Right cardiac atrium (tissue), 5 donors: ENCODE results near the gene CSAD. TPM values are rescaled to one million over a fixed set of nuclear protein-coding genes. Genes with fewer than 3 reads are reported as not detected.

Experiments used
- ATAC-seq, 2 donors: fragments of 200-7000 bp; cut with Tn5 transposase; one replicate each; pipeline versions ENCODE4 v1.8.0 to v1.9.1; 2020; ENCODE audit warnings: moderate library complexity in 2 of 2, mild to moderate bottlenecking in 1 of 2
- DNase-seq, 3 donors: peaks; one replicate each; pipeline ENCODE4 v3.0.0-alpha.2; 2020
- H3K27ac ChIP-seq: one replicate; pipeline ENCODE4 v1.5.1; 2013; ENCODE audit warnings: mild to moderate bottlenecking, low read length, control low read depth, moderate library complexity
- H3K27me3 ChIP-seq: one replicate; pipeline ENCODE4 v1.6.1; 2013; ENCODE audit not compliant: control insufficient read depth, insufficient read depth
- H3K4me1 ChIP-seq: one replicate; pipeline ENCODE4 v1.6.1; 2013; ENCODE audit warnings: low read length; ENCODE audit not compliant: control insufficient read depth, insufficient read depth
- H3K4me3 ChIP-seq: one replicate; pipeline ENCODE4 v1.5.1; 2013; ENCODE audit warnings: low read length, control low read depth
- H3K9me3 ChIP-seq: one replicate; pipeline ENCODE4 v1.6.1; 2013; ENCODE audit warnings: low read length; ENCODE audit not compliant: control insufficient read depth
- WGBS: extraction: QIAGEN DNeasy Blood & Tissue Kit; methylation state at CpG from one replicate; pipeline ENCODE4 v1.1.7; 2013; 5-methylcytosine and 5-hydroxymethylcytosine counted together
- intact Hi-C, 4 donors: fragments of 100-400 bp; cut with DNase I; formaldehyde crosslinking; loops; one replicate each; pipeline versions ENCODE4 v1.11.0 to v1.14.0; 2022 to 2023
- polyA plus RNA-seq: library from polyadenylated mRNA; stranded (reverse); fragments of 200-250 nt; gene quantifications from one replicate; pipeline ENCODE4 v1.2.3, GENCODE V29; 2013
- total RNA-seq, 4 donors: library from RNA; stranded (reverse); fragmentation: NEBNext Ultra II Directional; extraction: Animal tissue kit (Norgen Biotek cat#: 25700); gene quantifications; one replicate each; pipeline ENCODE4 v1.2.1, GENCODE V29; 2021
- donor health status: healthy with polysubstance abuse.
- donor health status: DM: no; HTN: yes; CAD: no.
- donor health status: DM: no; HTN: no; CAD: no.
- donor health status: DM: no; HTN: yes; CAD: no; lungs with severe emphysema.
- donor health status: DM: yes; HTN: yes; CAD: no.

CSAD gene
- total and polyA plus RNA-seq, 5 donors, result 10.3 to 16.2 (median 12.5) TPM

GRCh38 chr12:53131844-53132243 is 48.9 kb downstream of the CSAD start:
- DNase-seq (no peak), ATAC-seq (no peak)
- no peak overlapping the region for H3K4me3 ChIP-seq
- H3K27me3 ChIP-seq, result no peaks in the 10 kb centered on the region
- H3K4me1 ChIP-seq, result no peaks in the 10 kb centered on the region
- intact Hi-C loops, result no loop called here
- H3K9me3 ChIP-seq, result peaks cover under 1% of the 10 kb centered on the region
- 81% methylated on average over 2 of the region's 2 CpGs for WGBS
- no peak overlapping the region for H3K27ac ChIP-seq

- H3K4me3 ChIP-seq, result no peak overlapping the region
- no peaks in the 10 kb centered on the region for H3K4me1 ChIP-seq
- WGBS, result 79% methylated on average over 10 of the region's 10 CpGs
- intact Hi-C loops, result no loop called here
- no peaks in the 10 kb centered on the region for H3K27me3 ChIP-seq
- no peak for DNase-seq
- ATAC-seq, result no peak
- H3K9me3 ChIP-seq, result no peaks in the 10 kb centered on the region
- no peak overlapping the region for H3K27ac ChIP-seq
These were observed 51.8 kb downstream of the CSAD start for GRCh38 chr12:53128780-53129569.

- no peak overlapping the region for H3K27ac ChIP-seq
- no peak overlapping the region for H3K4me3 ChIP-seq
- H3K9me3 ChIP-seq, result no peaks in the 10 kb centered on the region
- DNase-seq (no peak), ATAC-seq (no peak)
- intact Hi-C loops, result no loop called here
- no peaks in the 10 kb centered on the region for H3K4me1 ChIP-seq
- 75% methylated on average over 1 of the region's 1 CpG for WGBS
- no peaks in the 10 kb centered on the region for H3K27me3 ChIP-seq
These were observed 53.6 kb downstream of the CSAD start for GRCh38 chr12:53127169-53127568.

GRCh38 chr12:53124352-53124723 is 56.4 kb downstream of the CSAD start:
- intact Hi-C loops, result no loop called here
- ATAC-seq (no peak), DNase-seq (no peak)
- no peaks in the 10 kb centered on the region for H3K27me3 ChIP-seq
- H3K4me3 ChIP-seq, result no peak overlapping the region
- no peaks in the 10 kb centered on the region for H3K4me1 ChIP-seq
- no peaks in the 10 kb centered on the region for H3K9me3 ChIP-seq
- H3K27ac ChIP-seq, result no peak overlapping the region

GRCh38 chr12:53123578-53124351 is 57.0 kb downstream of the CSAD start:
- no peaks in the 10 kb centered on the region for H3K4me1 ChIP-seq
- 91% methylated on average over 16 of the region's 16 CpGs for WGBS
- ATAC-seq, result peak in 1 of 2 donors; percentile 15
- intact Hi-C loops, result no loop called here
- no peak overlapping the region for H3K4me3 ChIP-seq
- no peaks in the 10 kb centered on the region for H3K27me3 ChIP-seq
- H3K9me3 ChIP-seq, result no peaks in the 10 kb centered on the region
- no peak overlapping the region for H3K27ac ChIP-seq
- DNase-seq, result no peak

- Histone ChIP-seq H3K27ac (no peak overlapping the region), H3K4me1 (no peaks in the 10 kb centered on the region), H3K9me3 (no peaks in the 10 kb centered on the region), H3K27me3 (no peaks in the 10 kb centered on the region), H3K4me3 (no peak overlapping the region)
- intact Hi-C loops, result no loop called here
- ATAC-seq (no peak), DNase-seq (no peak)
- 92% methylated on average over 10 of the region's 10 CpGs for WGBS
These were observed 57.7 kb downstream of the CSAD start for GRCh38 chr12:53122961-53123468.

GRCh38 chr12:53120685-53121525 is 59.8 kb downstream of the CSAD start:
- intact Hi-C loops, result no loop called here
- no peak overlapping the region for H3K4me3 ChIP-seq
- no peaks in the 10 kb centered on the region for H3K4me1 ChIP-seq
- 75% methylated on average over 12 of the region's 12 CpGs for WGBS
- DNase-seq (no peak), ATAC-seq (no peak)
- H3K27ac ChIP-seq, result no peak overlapping the region
- no peaks in the 10 kb centered on the region for H3K27me3 ChIP-seq
- H3K9me3 ChIP-seq, result no peaks in the 10 kb centered on the region

- DNase-seq (no peak), ATAC-seq (no peak)
- Histone ChIP-seq H3K27ac (no peak overlapping the region), H3K4me3 (no peak overlapping the region), H3K27me3 (no peaks in the 10 kb centered on the region), H3K9me3 (no peaks in the 10 kb centered on the region), H3K4me1 (no peaks in the 10 kb centered on the region)
- 91% methylated on average over 8 of the region's 8 CpGs for WGBS
- intact Hi-C loops, result no loop called here
These were observed 61.9 kb downstream of the CSAD start for GRCh38 chr12:53118751-53119300.

GRCh38 chr12:53115891-53116648 is 64.7 kb downstream of the CSAD start:
- DNase-seq, result no peak
- ATAC-seq, result peak; percentile 65 to 74
- Histone ChIP-seq H3K4me1 (no peaks in the 10 kb centered on the region), H3K27ac (peak overlapping the region; percentile 54), H3K27me3 (no peaks in the 10 kb centered on the region), H3K9me3 (no peaks in the 10 kb centered on the region), H3K4me3 (no peak overlapping the region)
- WGBS, result 72% methylated on average over 8 of the region's 8 CpGs
- intact Hi-C loops, result no loop called here
